Thyroid gland (tissue), 4 donors: ENCODE results near the gene CEP170B. TPM values are rescaled to one million over a fixed set of nuclear protein-coding genes. Genes with fewer than 3 reads are reported as not detected.

Experiments used
- DNase-seq, 2 donors: peaks; one replicate each; pipeline ENCODE4 v3.0.0-alpha.2; 2019
- H3K27ac ChIP-seq, 3 donors: fragments of 200-600 bp; sonication (generic); 1 replicate in 2 of 3; 2 replicates in 1 of 3; pipeline ENCODE4 v1.5.1; 2016 to 2019; ENCODE audit warnings: mild to moderate bottlenecking in 1 of 3, moderate library complexity in 1 of 3
- H3K27me3 ChIP-seq: fragments of 200-600 bp; sonication (generic); one replicate; pipeline ENCODE4 v1.5.1; 2019
- H3K36me3 ChIP-seq, 2 donors: fragments of 200-600 bp; sonication (generic); one replicate each; pipeline ENCODE4 v1.5.1; 2016 to 2019
- H3K4me1 ChIP-seq, 2 donors: fragments of 200-600 bp; sonication (generic); one replicate each; pipeline ENCODE4 v1.5.1; 2017 to 2019
- H3K4me3 ChIP-seq, 3 donors: fragments of 200-600 bp; sonication (generic); replicated peaks in 1 of 3; 1 replicate in 2 of 3; 2 replicates in 1 of 3; pipeline ENCODE4 v1.5.1; 2016; ENCODE audit warnings: mild to moderate bottlenecking in 1 of 3
- H3K9me3 ChIP-seq: fragments of 200-600 bp; sonication (generic); one replicate; pipeline ENCODE4 v1.5.1; 2017
- POLR2A ChIP-seq, 2 donors: fragments of 450-650 bp; IDR thresholded peaks; one replicate each; pipeline ENCODE4 v1.6.1; 2017; ENCODE audit warnings: antibody characterized with exemption in 2 of 2, mild to moderate bottlenecking in 2 of 2, moderate library complexity in 1 of 2
- WGBS, 2 donors: methylation state at CpG; one replicate each; pipeline ENCODE4 v1.1.5; 2017; 5-methylcytosine and 5-hydroxymethylcytosine counted together
- intact Hi-C: fragments of 100-400 bp; cut with DNase I; formaldehyde crosslinking; loops from one replicate; pipeline ENCODE4 v1.15.1; 2023
- total RNA-seq, 4 donors: library from RNA; depleted of rRNA; stranded (reverse); fragments of >200 nt; gene quantifications; one replicate each; pipeline ENCODE4 v1.2.3, GENCODE V29; 2016
- TF ChIP-seq, protein P1 (sequence below), 6 experiments: fragments of 200-600 bp in 3 of 6; fragments of 450-650 bp in 3 of 6; sonication (generic) in 3 of 6; IDR thresholded peaks; one replicate each; pipeline ENCODE4 v1.5.1; 2016 to 2019; ENCODE audit warnings: antibody characterized with exemption in 6 of 6, mild to moderate bottlenecking in 2 of 6, inconsistent platforms in 1 of 6, moderate library complexity in 1 of 6

CEP170B gene
- total RNA-seq, 4 donors from 2014 or later: 18.3 to 46.2 (median 27.4) TPM

DNA sequence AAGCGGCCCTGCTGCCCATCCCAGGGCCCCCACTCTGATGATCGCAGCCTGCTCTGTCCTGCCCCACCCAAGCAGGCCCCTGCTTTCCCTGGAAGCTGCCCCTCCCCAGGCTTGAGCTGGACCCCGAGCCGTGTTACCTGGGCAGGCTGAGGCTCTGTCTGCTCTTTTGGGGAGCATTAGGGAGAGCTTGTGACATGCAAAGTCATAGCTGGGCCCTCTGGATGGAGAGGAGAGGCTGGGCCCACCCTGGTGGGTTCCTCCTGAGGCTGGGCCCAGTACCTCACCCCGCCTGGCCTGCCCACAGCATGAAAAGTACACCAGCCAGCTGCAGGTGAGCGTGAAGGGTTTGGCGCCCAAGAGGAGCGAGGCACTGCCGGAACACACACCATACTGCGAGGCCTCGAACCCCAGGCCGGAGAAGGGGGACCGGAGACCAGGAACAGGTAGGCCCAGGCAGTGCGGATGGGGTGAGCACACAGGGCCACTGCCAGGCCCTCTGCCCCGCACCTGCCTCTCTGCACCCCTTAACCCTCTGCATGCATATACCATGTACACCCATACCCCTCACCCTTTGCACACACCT lies 15.0 kb downstream of the CEP170B start:
- no peak for DNase-seq
- 95 to 98% methylated on average over 4 to 14 of the region's 15 CpGs for WGBS, 2 donors

DNA sequence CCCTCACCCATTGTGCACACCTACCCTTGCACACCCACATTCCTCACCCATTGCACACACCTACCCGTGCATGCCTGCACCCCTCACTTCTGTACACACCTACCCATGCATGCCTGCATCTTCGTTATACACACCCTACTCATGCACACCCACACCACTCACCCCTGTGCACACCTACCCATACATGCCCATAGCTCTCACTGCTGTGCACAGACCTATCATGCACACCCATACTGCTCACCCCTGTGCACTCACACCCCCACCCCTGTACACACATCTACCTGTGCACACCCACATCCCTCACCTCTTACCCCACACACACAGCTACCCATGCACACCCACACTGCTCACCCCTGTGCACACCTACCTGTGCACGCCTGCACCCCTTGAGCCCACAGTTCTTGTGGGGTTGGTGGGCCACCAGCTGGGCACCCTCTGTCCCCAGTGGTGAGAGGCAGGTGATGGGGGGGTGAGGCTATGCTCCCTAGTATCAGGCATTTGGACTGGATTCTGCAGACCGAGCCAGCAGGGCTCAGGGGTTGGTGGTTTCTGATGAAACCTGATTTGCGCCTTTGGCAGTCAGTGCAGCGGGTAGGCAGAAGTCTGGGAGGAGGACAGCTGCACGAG lies 15.6 kb downstream of the CEP170B start:
- H3K4me3 ChIP-seq: no peak overlapping the region
- intact Hi-C loops: no loop called here
- TF ChIP-seq, protein P1, sequence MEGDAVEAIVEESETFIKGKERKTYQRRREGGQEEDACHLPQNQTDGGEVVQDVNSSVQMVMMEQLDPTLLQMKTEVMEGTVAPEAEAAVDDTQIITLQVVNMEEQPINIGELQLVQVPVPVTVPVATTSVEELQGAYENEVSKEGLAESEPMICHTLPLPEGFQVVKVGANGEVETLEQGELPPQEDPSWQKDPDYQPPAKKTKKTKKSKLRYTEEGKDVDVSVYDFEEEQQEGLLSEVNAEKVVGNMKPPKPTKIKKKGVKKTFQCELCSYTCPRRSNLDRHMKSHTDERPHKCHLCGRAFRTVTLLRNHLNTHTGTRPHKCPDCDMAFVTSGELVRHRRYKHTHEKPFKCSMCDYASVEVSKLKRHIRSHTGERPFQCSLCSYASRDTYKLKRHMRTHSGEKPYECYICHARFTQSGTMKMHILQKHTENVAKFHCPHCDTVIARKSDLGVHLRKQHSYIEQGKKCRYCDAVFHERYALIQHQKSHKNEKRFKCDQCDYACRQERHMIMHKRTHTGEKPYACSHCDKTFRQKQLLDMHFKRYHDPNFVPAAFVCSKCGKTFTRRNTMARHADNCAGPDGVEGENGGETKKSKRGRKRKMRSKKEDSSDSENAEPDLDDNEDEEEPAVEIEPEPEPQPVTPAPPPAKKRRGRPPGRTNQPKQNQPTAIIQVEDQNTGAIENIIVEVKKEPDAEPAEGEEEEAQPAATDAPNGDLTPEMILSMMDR (IDR thresholded peaks at IDR 0.05): no peak
- no peak for TF ChIP-seq POLR2A (IDR thresholded peaks at IDR 0.05)
- H3K27ac ChIP-seq: no peak overlapping the region
- no peaks in the 10 kb centered on the region for H3K4me1 ChIP-seq
- 79 to 84% methylated on average over 7 of the region's 7 CpGs for WGBS, 2 donors
- DNase-seq: no peak
- H3K9me3 ChIP-seq: no peaks in the 10 kb centered on the region
- no peaks in the 10 kb centered on the region for H3K27me3 ChIP-seq
- H3K36me3 ChIP-seq: peaks cover 12 to 27% of the 10 kb centered on the region in 2 donors

More for the DNA sequence above, 15.0 kb downstream of the CEP170B start:
- Histone ChIP-seq H3K36me3 (peaks cover 12 to 27% of the 10 kb centered on the region in 2 donors), H3K9me3 (no peaks in the 10 kb centered on the region), H3K27me3 (no peaks in the 10 kb centered on the region), H3K4me3 (no peak overlapping the region), H3K27ac (no peak overlapping the region), H3K4me1 (no peaks in the 10 kb centered on the region)
- intact Hi-C loops: no loop called here
- TF ChIP-seq, protein P1 (IDR thresholded peaks at IDR 0.05): no peak
- no peak for TF ChIP-seq POLR2A (IDR thresholded peaks at IDR 0.05)

DNA sequence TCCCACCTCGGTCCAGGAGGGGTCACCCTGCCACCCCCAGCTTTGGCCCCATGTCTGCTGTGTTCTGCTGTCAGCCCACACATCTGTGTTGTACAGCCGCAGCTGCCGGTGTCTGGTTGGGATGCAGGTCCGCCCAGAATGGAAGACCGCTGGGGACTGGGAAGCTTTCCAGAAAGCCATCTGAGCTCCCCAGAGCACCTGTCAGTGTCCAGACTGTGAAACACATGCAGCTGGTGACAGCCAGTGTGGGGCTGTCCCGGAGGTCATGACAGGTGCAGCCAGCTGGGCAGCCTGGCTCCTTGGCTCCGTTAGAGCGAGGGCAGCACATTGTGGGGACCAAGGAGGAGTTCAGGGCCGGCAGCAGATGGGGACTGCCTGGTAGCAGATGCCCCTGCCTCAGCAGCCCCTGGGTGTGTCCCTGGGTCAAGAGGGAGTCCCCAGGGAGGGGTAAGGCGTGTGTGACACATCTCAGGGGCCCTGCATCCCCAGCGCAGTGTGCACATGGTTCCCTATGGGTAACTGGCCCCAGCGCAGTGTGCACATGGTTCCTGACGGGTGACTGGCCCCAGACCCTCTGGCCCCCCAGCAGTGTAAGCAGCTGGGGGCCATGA lies 16.4 kb downstream of the CEP170B start:
- 84 to 94% methylated on average over 7 to 8 of the region's 13 CpGs for WGBS, 2 donors
- no peak for TF ChIP-seq POLR2A (IDR thresholded peaks at IDR 0.05)
- TF ChIP-seq, protein P1 (IDR thresholded peaks at IDR 0.05): no peak
- intact Hi-C loops: no loop called here
- H3K36me3 ChIP-seq: peaks cover 12 to 27% of the 10 kb centered on the region in 2 donors
- no peak overlapping the region for H3K27ac ChIP-seq
- H3K4me3 ChIP-seq: no peak overlapping the region
- H3K4me1 ChIP-seq: no peaks in the 10 kb centered on the region
- no peak for DNase-seq
- no peaks in the 10 kb centered on the region for H3K27me3 ChIP-seq
- H3K9me3 ChIP-seq: no peaks in the 10 kb centered on the region

DNA sequence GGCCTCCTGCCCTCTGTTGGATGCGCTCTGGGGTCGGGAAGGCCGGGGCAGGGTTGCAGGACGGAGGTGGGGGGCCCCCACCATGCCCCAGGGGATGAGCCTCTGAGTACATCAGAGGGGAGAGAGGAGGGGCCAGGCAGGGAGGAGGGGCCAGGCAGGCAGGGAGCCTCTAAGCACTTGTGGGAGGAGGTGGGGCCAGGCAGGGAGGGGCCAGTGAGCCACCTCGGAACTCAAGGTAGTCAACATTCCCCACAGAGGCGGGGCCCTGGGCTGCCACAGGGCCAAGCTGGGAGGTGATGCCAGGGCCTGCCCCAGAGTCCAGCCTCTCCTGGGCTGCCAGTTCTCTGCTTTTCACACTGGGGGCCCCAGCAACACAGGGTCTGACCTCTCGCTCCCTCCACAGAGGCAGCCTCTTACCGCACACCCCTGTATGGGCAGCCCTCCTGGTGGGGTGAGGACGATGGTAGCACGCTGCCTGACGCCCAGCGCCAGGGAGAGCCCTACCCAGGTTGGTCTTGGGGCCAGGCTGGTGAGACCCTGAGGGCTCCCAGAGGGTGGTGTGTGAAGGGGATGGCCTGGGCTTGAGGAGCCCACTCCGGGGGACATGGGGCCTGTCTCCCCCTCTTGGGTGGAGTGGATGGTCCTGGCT lies 17.4 kb downstream of the CEP170B start:
- Histone ChIP-seq H3K27me3 (no peaks in the 10 kb centered on the region), H3K27ac (no peak overlapping the region), H3K4me1 (no peaks in the 10 kb centered on the region), H3K9me3 (no peaks in the 10 kb centered on the region), H3K4me3 (no peak overlapping the region), H3K36me3 (peaks cover 22 to 35% of the 10 kb centered on the region in 2 donors)
- TF ChIP-seq POLR2A (IDR thresholded peaks at IDR 0.05): no peak
- TF ChIP-seq, protein P1 (IDR thresholded peaks at IDR 0.05): no peak
- intact Hi-C loops: no loop called here
- DNase-seq: peak; percentile 48 to 59
- WGBS, 2 donors: 75% methylated on average over 6 to 7 of the region's 13 CpGs
